DMS 273 treated with DMSO at 0.1 percent for 48 hours (cell line): ENCODE measurements around the gene SLC30A9.
A peak's percentile ranks its signal among the peaks of the same experiment; 100 is the strongest.

ENCODE experiments used
- DNase-seq: peaks from one replicate; lab custom pipeline; 2025; lab: John Stamatoyannopoulos, UW

The SLC30A9 gene

GRCh38 chr4:41990365-41991111 lies at the start of gene SLC30A9:
Gene SLC30A9, plus strand, starts transcription at chr4:41990530. Its CDS starts 122 bp downstream, at chr4:41990652.
- peak; percentile 62 for DNase-seq

GRCh38 chr4:41940834-41941233 lies 49.5 kb upstream of the SLC30A9 start:
- DNase-seq, result no peak

- no peak for DNase-seq
Observed at GRCh38 chr4:41943506-41943905, 46.8 kb upstream of the SLC30A9 start.

DNA sequence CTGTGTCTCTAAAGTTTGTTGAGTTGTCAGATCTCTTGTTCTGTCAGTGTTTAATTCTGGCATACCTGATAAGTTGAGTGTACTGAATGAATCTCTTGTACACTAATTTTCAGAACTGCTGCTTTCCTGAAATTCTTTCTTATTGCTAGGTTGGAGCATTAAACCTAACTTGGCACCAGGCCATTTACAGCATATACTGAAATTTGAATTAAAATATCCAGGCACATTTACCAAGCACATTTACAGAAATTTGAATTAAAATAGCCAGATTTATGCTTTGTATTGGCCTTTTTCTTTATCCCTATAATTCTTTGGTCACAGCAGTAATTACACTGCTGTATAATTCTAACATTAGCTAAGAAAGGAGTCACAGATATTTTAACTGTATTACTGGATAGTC lies 46.2 kb upstream of the SLC30A9 start:
- no peak for DNase-seq

- no peak for DNase-seq
Observed at GRCh38 chr4:41949531-41949930, 40.8 kb upstream of the SLC30A9 start.

DNA sequence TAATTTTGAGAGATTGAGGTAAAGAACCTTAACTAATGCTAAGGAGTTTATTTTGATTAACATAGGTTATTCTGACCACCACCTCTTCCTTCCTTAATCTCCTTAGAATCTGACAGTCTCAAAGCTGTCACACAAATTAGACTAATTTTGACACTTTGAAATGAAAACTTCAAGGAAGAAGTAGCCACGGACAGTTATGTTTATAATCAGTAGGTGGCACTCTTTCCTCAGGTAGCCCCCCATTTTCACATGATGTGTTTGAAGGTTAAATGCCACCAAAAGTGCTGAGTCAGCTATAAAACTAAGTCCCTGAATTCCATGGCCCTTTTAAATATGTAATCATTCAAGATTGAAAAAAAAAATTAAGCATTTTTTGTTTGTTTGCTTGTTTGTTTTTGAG lies 32.7 kb upstream of the SLC30A9 start:
- no peak for DNase-seq

GRCh38 chr4:41963105-41963504 lies 27.2 kb upstream of the SLC30A9 start:
- DNase-seq, result no peak

DNA sequence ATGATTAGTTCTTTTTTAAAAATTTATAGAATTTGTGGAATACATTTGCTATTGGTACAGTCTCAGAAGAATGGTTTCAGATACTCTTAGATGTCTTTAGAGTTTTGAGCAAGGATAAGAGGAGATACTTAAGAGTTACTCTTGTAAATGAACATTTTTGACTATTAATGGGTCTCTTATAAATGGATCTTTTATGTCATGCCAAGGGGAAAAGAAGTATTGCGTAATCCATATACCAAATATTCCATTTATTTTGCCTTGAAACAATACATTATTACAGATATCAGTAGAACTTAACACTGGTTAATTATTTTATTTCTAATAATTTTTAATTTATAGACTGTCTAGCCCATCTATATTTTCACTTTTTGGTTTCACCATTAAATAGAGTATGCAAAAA lies 25.9 kb upstream of the SLC30A9 start:
- DNase-seq, result no peak

GRCh38 chr4:41967392-41967791 lies 22.9 kb upstream of the SLC30A9 start:
- no peak for DNase-seq

DNA sequence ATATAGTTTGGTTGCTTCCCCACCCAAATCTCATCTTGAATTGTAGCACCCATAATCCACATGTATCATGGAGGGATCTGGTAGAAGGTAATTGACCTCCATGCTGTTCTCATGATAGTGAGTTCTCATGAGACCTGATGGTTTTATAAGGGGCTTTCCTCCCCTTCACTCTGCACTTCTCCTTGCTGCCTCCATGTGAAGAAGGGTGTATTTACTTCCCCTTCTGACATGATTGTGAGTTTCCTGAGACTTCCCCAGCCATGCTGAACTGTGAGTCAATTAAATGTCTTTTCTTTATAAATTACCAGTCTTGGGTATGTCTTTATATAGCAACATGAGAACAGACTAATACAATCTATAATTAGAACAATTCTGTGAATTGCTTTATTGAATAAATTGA lies 20.7 kb upstream of the SLC30A9 start:
- DNase-seq, result no peak

DNA sequence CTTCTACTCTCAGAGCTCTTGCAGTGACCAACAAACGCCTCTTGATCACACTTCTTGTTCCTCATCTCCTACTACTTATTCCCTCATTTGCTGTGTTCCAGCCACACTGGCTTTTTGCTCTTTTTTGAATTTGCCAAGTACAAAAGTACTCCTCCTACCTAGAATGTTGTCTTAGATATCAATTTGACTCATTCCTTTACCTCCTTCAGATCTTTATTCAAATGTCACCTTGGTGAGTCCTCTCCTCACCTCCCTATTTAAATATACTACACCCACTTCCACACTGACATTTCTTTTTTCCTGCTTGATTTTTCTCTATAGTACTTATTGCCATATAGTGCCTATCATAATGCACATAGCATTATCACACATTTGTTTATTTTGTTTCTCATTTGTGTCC lies 15.0 kb upstream of the SLC30A9 start:
- no peak for DNase-seq

DNA sequence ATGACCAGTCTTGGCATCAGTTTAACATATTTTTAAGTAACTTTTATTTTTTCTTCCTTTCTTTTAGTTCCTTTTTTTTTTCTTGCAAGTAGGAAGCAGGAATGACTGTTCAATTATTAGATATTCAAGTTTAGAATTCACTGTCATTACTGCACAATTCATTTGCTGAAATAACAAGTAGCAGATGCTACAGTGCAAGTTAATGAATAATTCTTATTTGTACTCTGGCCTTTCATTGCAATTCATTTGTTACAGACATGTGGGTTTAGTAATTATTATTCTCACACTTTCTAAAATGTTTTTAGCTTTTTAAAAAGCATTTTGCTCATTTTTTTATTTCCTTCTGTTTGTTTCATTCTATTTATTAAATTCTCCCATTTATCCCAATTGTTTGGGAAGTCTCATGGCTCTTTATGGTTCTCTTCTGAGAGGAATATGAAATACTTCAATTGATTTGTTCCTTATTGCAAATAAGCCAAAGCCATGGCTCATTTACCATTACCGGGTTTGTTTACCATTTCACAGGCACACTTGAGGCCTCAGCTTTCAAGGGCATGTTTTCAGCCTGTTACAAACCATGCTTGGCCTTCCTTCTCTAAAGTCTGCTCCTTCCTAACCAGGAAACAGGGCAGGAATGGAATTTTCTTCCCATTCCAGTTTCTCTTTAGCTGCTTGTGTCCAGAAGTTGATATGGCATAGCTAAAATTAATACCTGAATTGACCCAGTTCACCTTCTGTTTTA lies 13.4 kb upstream of the SLC30A9 start:
- DNase-seq, result no peak

- DNase-seq, result no peak
Observed at GRCh38 chr4:41977709-41978108, 12.6 kb upstream of the SLC30A9 start.

DNA sequence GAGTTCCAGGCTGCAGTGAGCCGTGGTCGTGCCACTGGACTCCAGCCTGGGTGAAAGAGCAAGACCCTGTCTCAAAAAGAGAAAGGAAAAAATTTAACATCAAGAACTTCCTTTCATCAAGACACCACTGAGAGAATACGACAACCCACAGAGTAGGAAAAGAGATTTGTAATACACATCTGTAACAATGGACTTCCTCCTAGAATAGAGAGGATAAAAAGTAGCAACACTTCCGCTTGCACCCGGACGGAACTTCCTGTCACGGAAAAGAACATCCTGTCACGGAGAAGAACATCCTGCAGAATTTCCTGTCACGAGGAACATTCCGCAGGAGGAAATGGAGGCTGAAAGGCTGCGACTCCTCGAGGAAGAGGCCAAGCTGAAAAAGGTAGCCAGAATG lies 8.9 kb upstream of the SLC30A9 start, which contains the start of gene DCAF4L1:
DCAF4L1 (plus strand) TSS at position 301 of the 400 bp plus-strand sequence; CDS start at position 338, 37 bp downstream.
- no peak for DNase-seq

DNA sequence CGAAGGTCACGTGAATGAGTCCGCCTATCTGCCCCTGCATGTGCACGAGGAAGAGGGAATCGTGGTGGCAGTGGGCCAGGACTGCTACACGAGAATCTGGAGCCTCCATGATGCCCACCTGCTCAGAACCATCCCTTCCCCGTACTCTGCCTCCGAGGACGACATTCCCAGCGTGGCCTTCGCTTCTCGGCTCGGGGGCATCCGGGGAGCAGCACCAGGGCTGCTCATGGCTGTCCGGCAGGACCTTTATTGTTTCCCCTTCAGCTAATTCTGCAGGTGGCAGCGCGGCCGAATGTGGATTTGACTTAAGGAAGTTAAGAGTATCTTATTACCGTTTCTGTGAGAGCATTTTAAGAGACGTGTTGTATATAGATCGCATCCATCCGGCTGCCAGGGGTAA lies 7.6 kb upstream of the SLC30A9 start:
- DNase-seq, result no peak

DNA sequence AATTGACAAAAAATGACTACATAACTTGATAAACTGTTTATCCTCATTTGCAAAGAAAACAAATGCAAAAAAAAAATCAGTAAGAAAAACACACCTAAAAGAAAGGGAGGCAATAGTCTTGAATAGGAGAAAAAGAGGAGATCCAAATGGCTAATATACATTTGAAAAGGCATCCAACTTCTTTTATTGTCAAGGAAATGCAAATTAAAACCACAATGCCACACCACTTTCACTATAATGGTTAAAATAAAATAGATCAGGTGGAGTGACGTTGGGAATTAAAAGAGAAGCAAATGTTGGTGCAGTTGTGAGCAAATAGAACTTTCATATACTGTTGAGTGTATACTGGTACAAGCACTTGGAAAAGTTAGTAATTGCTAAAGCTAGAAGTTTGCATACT lies 5.2 kb upstream of the SLC30A9 start:
- no peak for DNase-seq

GRCh38 chr4:41989994-41990364 lies 351 bp upstream of the SLC30A9 start:
- DNase-seq, result no peak

- no peak for DNase-seq
Observed at GRCh38 chr4:41991916-41992767, 1.8 kb downstream of the SLC30A9 start.

- no peak for DNase-seq
Observed at GRCh38 chr4:41992967-41993857, 2.9 kb downstream of the SLC30A9 start.

- no peak for DNase-seq
Observed at GRCh38 chr4:41994461-41994985, 4.2 kb downstream of the SLC30A9 start.

DNA sequence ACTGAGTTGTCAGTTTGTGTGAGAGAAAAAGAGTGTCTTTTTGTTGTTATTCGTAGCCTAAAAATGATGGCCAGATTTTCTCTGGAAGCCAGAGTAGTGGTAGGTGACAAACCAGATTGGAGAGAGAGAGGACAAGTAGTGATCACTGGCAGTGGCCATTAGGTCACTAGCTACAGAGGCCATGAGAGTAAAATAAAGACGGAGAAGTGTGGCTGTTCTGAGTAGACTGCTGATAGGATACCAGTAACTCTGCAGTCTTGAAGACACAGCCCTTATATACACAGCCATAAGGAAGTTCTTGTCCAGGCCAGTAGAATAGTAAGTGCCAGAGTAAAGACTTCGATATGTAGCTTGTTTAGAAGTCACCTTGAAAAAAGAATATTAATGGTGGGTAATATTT lies 7.7 kb downstream of the SLC30A9 start:
- no peak for DNase-seq
